Measurements from ENCODE around the gene ZBED4.

Gene ZBED4

GRCh38 chr22:49894322-49895054 lies 40.8 kb downstream of the ZBED4 start:
- H3K9ac ChIP-seq (ENCODE audit: low read length) = no peak overlapping the region
- no peaks in the 10 kb centered on the region for H3K9me3 ChIP-seq (ENCODE audit: insufficient read depth, low read length)
- no peak overlapping the region for H2AFZ ChIP-seq (ENCODE audit: low read depth, low read length)
- H3K4me3 ChIP-seq (ENCODE audit: low read length) = no peak overlapping the region
- H3K27ac ChIP-seq (ENCODE audit: low read length) = no peak overlapping the region
- H3K4me2 ChIP-seq (ENCODE audit: low read length) = no peak overlapping the region
- H3K4me1 ChIP-seq (ENCODE audit: low read length) = no peaks in the 10 kb centered on the region
- peaks cover 7% of the 10 kb centered on the region for H3K36me3 ChIP-seq (replicated peaks; ENCODE audit: low read depth, low read length)
- H3K79me2 ChIP-seq (ENCODE audit: low read length) = no peaks in the 10 kb centered on the region
- no peaks in the 10 kb centered on the region for H3K27me3 ChIP-seq (ENCODE audit: low read depth, low read length)
- no peaks in the 10 kb centered on the region for H4K20me1 ChIP-seq (ENCODE audit: insufficient read depth, low read length)
- no peak for TF ChIP-seq CTCF (IDR thresholded peaks at IDR 0.05; ENCODE audit: low read depth, low read length)

- no peak overlapping the region for H3K4me2 ChIP-seq (ENCODE audit: low read length)
- H3K36me3 ChIP-seq (replicated peaks; ENCODE audit: low read depth, low read length) = no peaks in the 10 kb centered on the region
- H3K4me3 ChIP-seq (ENCODE audit: low read length) = no peak overlapping the region
- H4K20me1 ChIP-seq (ENCODE audit: insufficient read depth, low read length) = no peaks in the 10 kb centered on the region
- no peaks in the 10 kb centered on the region for H3K27me3 ChIP-seq (ENCODE audit: low read depth, low read length)
- H3K4me1 ChIP-seq (ENCODE audit: low read length) = no peaks in the 10 kb centered on the region
- no peaks in the 10 kb centered on the region for H3K9me3 ChIP-seq (ENCODE audit: insufficient read depth, low read length)
- TF ChIP-seq CTCF (IDR thresholded peaks at IDR 0.05; ENCODE audit: low read depth, low read length) = no peak
- no peak for TF ChIP-seq EZH2phosphoT487 (IDR thresholded peaks at IDR 0.05; ENCODE audit: low read depth)
- H3K9ac ChIP-seq (ENCODE audit: low read length) = no peak overlapping the region
- H2AFZ ChIP-seq (ENCODE audit: low read depth, low read length) = no peak overlapping the region
- H3K27ac ChIP-seq (ENCODE audit: low read length) = no peak overlapping the region
- no peaks in the 10 kb centered on the region for H3K79me2 ChIP-seq (ENCODE audit: low read length)
Observed at GRCh38 chr22:49896201-49896600, 42.6 kb downstream of the ZBED4 start.

GRCh38 chr22:49897015-49897684 lies 43.5 kb downstream of the ZBED4 start:
- Histone ChIP-seq H3K36me3 (replicated peaks; ENCODE audit: low read depth, low read length) (peaks cover 4% of the 10 kb centered on the region), H3K79me2 (ENCODE audit: low read length) (no peaks in the 10 kb centered on the region), H3K9ac (ENCODE audit: low read length) (no peak overlapping the region), H3K4me3 (ENCODE audit: low read length) (no peak overlapping the region), H3K27me3 (ENCODE audit: low read depth, low read length) (no peaks in the 10 kb centered on the region), H3K9me3 (ENCODE audit: insufficient read depth, low read length) (no peaks in the 10 kb centered on the region), H3K27ac (ENCODE audit: low read length) (no peak overlapping the region), H4K20me1 (ENCODE audit: insufficient read depth, low read length) (no peaks in the 10 kb centered on the region), H3K4me1 (ENCODE audit: low read length) (no peaks in the 10 kb centered on the region), H2AFZ (ENCODE audit: low read depth, low read length) (no peak overlapping the region), H3K4me2 (ENCODE audit: low read length) (no peak overlapping the region)
- TF ChIP-seq EZH2phosphoT487 (IDR thresholded peaks at IDR 0.05; ENCODE audit: low read depth) = no peak
- TF ChIP-seq CTCF (IDR thresholded peaks at IDR 0.05; ENCODE audit: low read depth, low read length) = no peak

GRCh38 chr22:49899530-49899929 lies 45.9 kb downstream of the ZBED4 start:
- Histone ChIP-seq H3K79me2 (ENCODE audit: low read length) (no peaks in the 10 kb centered on the region), H3K27ac (ENCODE audit: low read length) (no peak overlapping the region), H3K9ac (ENCODE audit: low read length) (no peak overlapping the region), H3K4me2 (ENCODE audit: low read length) (no peak overlapping the region), H3K36me3 (replicated peaks; ENCODE audit: low read depth, low read length) (peaks cover 10% of the 10 kb centered on the region), H3K9me3 (ENCODE audit: insufficient read depth, low read length) (no peaks in the 10 kb centered on the region), H4K20me1 (ENCODE audit: insufficient read depth, low read length) (no peaks in the 10 kb centered on the region), H3K4me3 (ENCODE audit: low read length) (no peak overlapping the region), H3K4me1 (ENCODE audit: low read length) (no peaks in the 10 kb centered on the region), H3K27me3 (ENCODE audit: low read depth, low read length) (no peaks in the 10 kb centered on the region), H2AFZ (ENCODE audit: low read depth, low read length) (no peak overlapping the region)
- TF ChIP-seq EZH2phosphoT487 (IDR thresholded peaks at IDR 0.05; ENCODE audit: low read depth) (no peak), CTCF (IDR thresholded peaks at IDR 0.05; ENCODE audit: low read depth, low read length) (no peak)

Data from OCI-LY3 (cell line).